ENCODE measurements around the gene LRMDA. TPM values are rescaled to one million over a fixed set of nuclear protein-coding genes. Genes with fewer than 3 reads are reported as not detected.

LRMDA gene
- total RNA-seq, 1 donor from 2014 or later = not detected

DNA sequence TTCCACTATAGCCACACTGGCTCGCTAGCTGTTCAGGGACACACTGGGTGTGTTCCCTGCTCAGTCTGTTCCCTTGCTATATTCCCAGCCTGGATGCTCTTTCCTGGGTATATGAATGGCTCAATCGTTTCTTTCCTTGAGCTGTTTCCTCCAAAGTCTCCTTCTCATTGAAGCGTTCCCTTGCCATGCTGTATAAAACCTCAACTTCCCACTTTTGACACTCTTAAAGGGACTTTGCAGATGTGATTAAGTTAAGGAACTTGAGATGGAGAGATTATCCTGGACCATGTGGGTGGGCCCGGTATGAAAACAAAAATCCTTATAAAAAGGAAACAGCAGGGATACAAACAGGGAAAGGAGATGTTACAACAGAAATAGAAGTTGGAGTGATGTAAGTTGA lies 973.1 kb downstream of the LRMDA start:
- intact Hi-C loops (cut with micrococcal nuclease) = no loop called here
- ChIA-PET CTCF (no interaction called here), POLR2A (no interaction called here)
- no peak overlapping the region for H3K4me3 Mint-ChIP-seq
- H3K4me1 Mint-ChIP-seq = no peaks in the 10 kb centered on the region
- H3K27me3 Mint-ChIP-seq = no peaks in the 10 kb centered on the region
- DNase-seq = no peak
- no peaks in the 10 kb centered on the region for H3K9me3 Mint-ChIP-seq
- TF ChIP-seq, protein P1, sequence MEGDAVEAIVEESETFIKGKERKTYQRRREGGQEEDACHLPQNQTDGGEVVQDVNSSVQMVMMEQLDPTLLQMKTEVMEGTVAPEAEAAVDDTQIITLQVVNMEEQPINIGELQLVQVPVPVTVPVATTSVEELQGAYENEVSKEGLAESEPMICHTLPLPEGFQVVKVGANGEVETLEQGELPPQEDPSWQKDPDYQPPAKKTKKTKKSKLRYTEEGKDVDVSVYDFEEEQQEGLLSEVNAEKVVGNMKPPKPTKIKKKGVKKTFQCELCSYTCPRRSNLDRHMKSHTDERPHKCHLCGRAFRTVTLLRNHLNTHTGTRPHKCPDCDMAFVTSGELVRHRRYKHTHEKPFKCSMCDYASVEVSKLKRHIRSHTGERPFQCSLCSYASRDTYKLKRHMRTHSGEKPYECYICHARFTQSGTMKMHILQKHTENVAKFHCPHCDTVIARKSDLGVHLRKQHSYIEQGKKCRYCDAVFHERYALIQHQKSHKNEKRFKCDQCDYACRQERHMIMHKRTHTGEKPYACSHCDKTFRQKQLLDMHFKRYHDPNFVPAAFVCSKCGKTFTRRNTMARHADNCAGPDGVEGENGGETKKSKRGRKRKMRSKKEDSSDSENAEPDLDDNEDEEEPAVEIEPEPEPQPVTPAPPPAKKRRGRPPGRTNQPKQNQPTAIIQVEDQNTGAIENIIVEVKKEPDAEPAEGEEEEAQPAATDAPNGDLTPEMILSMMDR (IDR thresholded peaks at IDR 0.05) = no peak
- H3K27ac Mint-ChIP-seq = no peak overlapping the region
- ATAC-seq (ENCODE audit: low read depth) = no peak
- H3K36me3 Mint-ChIP-seq (ENCODE audit: low read depth) = no peaks in the 10 kb centered on the region

DNA sequence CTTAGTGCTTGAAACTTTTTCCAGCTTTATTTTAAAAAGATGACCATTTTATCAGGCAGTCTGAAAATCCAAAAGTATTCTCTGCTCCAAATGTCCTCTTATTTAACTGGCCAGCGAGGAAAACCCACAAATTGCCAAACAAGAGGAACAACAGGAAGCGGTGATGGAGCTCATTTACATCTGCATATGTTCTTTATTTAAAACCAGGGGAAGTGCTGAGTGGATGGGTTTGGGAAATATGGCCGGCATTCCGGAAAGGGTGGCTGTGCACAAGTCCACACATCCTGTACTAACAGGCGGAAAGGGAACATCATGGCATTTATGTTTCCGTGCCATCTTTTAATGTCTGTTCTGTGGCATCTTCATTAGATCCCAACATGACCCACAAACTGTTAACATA lies 974.5 kb downstream of the LRMDA start:
- ATAC-seq (ENCODE audit: low read depth) (no peak), DNase-seq (no peak)
- ChIA-PET POLR2A (no interaction called here), CTCF (no interaction called here)
- Mint-ChIP-seq H3K4me3 (no peak overlapping the region), H3K27ac (no peak overlapping the region), H3K36me3 (ENCODE audit: low read depth) (no peaks in the 10 kb centered on the region), H3K9me3 (no peaks in the 10 kb centered on the region), H3K4me1 (no peaks in the 10 kb centered on the region), H3K27me3 (no peaks in the 10 kb centered on the region)
- intact Hi-C loops (cut with micrococcal nuclease) = no loop called here
- TF ChIP-seq, protein P1 (IDR thresholded peaks at IDR 0.05) = no peak

DNA sequence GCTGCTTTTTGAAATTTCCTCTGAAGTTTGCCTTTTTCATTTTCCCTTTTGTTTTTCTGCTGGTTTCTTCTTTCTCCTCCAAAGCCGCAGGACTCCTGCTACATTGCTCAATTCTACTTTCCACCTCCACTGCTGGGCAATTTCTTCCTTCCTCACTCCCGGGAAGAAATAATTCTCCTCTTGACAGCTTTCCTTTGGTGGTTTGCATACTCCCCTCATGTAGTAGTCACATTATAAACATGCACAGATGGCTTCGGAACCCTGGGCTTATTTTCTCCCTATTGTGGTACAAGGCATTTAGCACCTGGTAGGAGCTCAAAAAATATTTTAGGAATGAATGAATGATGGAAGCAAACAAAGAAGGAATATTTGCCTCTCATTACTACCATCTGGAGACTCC lies 977.2 kb downstream of the LRMDA start:
- DNase-seq = no peak
- Mint-ChIP-seq H3K36me3 (ENCODE audit: low read depth) (no peaks in the 10 kb centered on the region), H3K27ac (no peak overlapping the region), H3K4me3 (no peak overlapping the region), H3K9me3 (no peaks in the 10 kb centered on the region), H3K27me3 (no peaks in the 10 kb centered on the region), H3K4me1 (no peaks in the 10 kb centered on the region)
- TF ChIP-seq, protein P1 (IDR thresholded peaks at IDR 0.05) = no peak
- intact Hi-C loops (cut with micrococcal nuclease) = no loop called here
- no peak for ATAC-seq (ENCODE audit: low read depth)
- ChIA-PET POLR2A (no interaction called here), CTCF (no interaction called here)

DNA sequence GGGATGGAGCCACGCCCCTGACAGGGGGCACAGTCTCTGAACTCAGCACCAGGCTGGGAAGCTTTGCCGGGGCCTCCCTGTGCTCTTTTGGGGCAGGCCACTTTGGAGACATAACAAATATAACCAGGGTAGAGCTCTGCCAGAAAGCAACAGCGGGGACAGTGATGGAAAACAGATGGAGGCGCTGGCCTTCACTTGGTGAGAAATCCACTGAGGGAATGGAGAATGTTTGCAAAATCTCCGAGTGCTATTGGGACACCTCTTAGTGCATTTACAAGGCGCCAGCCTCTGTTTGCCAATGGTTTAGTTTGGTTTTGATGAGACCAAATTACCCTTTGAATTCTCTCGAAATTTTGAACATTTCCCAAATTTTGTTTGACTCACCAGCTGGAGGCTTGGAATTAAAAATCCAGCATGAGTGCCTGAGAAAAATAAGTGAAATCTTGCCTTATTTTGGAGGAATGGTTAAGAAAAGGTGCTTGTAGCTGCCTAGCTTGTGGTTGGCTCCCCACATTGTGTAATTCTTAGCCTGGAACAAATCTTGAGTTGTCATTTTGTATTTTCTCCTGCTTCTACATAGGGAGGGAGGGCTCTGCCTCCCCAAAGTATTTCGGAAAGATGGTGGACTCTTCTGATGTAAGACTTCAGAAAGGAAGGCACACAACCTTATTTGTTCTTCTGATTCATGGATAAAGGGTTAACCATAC lies 980.5 kb downstream of the LRMDA start:
- H3K36me3 Mint-ChIP-seq (ENCODE audit: low read depth) = no peaks in the 10 kb centered on the region

DNA sequence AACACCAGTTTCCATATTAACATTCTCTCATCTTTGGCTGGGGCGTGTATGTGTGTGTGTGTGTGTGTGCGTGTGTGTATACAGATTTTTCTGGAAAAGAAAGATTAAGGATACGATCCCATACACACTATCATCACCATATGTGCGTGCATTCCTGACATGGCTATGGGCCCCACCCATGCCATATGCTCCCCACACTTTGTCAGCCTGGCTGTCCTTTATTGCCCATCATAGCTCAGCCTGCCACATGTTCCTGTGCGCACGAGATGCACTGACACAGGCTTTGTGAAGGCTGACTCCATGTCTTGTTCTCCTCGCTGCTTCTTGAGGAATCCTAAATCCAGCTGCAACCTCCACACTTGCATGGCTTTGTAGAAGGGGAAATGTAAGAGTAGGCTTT lies 984.1 kb downstream of the LRMDA start:
- Mint-ChIP-seq H3K27me3 (no peaks in the 10 kb centered on the region), H3K4me3 (no peak overlapping the region), H3K27ac (no peak overlapping the region), H3K36me3 (ENCODE audit: low read depth) (no peaks in the 10 kb centered on the region), H3K4me1 (no peaks in the 10 kb centered on the region), H3K9me3 (peaks cover 4% of the 10 kb centered on the region)
- no peak for DNase-seq
- ATAC-seq (ENCODE audit: low read depth) = no peak
- intact Hi-C loops (cut with micrococcal nuclease) = no loop called here
- ChIA-PET POLR2A (no interaction called here), CTCF (no interaction called here)
- TF ChIP-seq, protein P1 (IDR thresholded peaks at IDR 0.05) = no peak

More for the DNA sequence above, 980.5 kb downstream of the LRMDA start:
- DNase-seq = no peak
- Mint-ChIP-seq H3K9me3 (no peaks in the 10 kb centered on the region), H3K4me1 (no peaks in the 10 kb centered on the region), H3K4me3 (no peak overlapping the region), H3K27me3 (no peaks in the 10 kb centered on the region), H3K27ac (no peak overlapping the region)
- ATAC-seq (ENCODE audit: low read depth) = no peak
- ChIA-PET POLR2A (no interaction called here), CTCF (no interaction called here)
- intact Hi-C loops (cut with micrococcal nuclease) = no loop called here
- TF ChIP-seq, protein P1 (IDR thresholded peaks at IDR 0.05) = no peak

Measured in activated B cell treated with CpG ODN at 0.5 μM for 24 hours (primary cell).